ENCODE data around the gene KCNIP1.

The KCNIP1 gene

GRCh38 chr5:170503990-170504596, at the start of gene KCNIP1:
KCNIP1 (plus strand) TSS chr5:170504020.
- DNase-seq (ENCODE audit: low spot score): peak; percentile 41

GRCh38 chr5:170463426-170463825, 40.4 kb upstream of the KCNIP1 start:
- no peak for DNase-seq (ENCODE audit: low spot score)

- DNase-seq (ENCODE audit: low spot score): no peak
These were observed 39.3 kb upstream of the KCNIP1 start for GRCh38 chr5:170464280-170465127.

- DNase-seq (ENCODE audit: low spot score): no peak
These were observed 37.3 kb upstream of the KCNIP1 start for GRCh38 chr5:170466553-170466952.

GRCh38 chr5:170466988-170467707, 36.7 kb upstream of the KCNIP1 start:
- peak; percentile 17 for DNase-seq (ENCODE audit: low spot score)

GRCh38 chr5:170468633-170469285, 35.1 kb upstream of the KCNIP1 start:
- DNase-seq (ENCODE audit: low spot score): no peak

- no peak for DNase-seq (ENCODE audit: low spot score)
These were observed 34.4 kb upstream of the KCNIP1 start for GRCh38 chr5:170469414-170469813.

- DNase-seq (ENCODE audit: low spot score): no peak
These were observed 33.5 kb upstream of the KCNIP1 start for GRCh38 chr5:170470275-170470674.

GRCh38 chr5:170470808-170471404, 32.9 kb upstream of the KCNIP1 start:
- DNase-seq (ENCODE audit: low spot score): no peak

- DNase-seq (ENCODE audit: low spot score): no peak
These were observed 32.2 kb upstream of the KCNIP1 start for GRCh38 chr5:170471551-170472178.

- DNase-seq (ENCODE audit: low spot score): no peak
These were observed 30.2 kb upstream of the KCNIP1 start for GRCh38 chr5:170473642-170474041.

- DNase-seq (ENCODE audit: low spot score): no peak
These were observed 29.1 kb upstream of the KCNIP1 start for GRCh38 chr5:170474489-170475274.

- DNase-seq (ENCODE audit: low spot score): no peak
These were observed 28.4 kb upstream of the KCNIP1 start for GRCh38 chr5:170475294-170476000.

GRCh38 chr5:170476704-170477103, 27.1 kb upstream of the KCNIP1 start:
- no peak for DNase-seq (ENCODE audit: low spot score)

GRCh38 chr5:170477906-170478305, 25.9 kb upstream of the KCNIP1 start:
- DNase-seq (ENCODE audit: low spot score): no peak

GRCh38 chr5:170478306-170478705, 25.5 kb upstream of the KCNIP1 start:
- DNase-seq (ENCODE audit: low spot score): no peak

- no peak for DNase-seq (ENCODE audit: low spot score)
These were observed 24.3 kb upstream of the KCNIP1 start for GRCh38 chr5:170479484-170479883.

GRCh38 chr5:170480260-170480659, 23.6 kb upstream of the KCNIP1 start:
- DNase-seq (ENCODE audit: low spot score): no peak

- DNase-seq (ENCODE audit: low spot score): no peak
These were observed 22.0 kb upstream of the KCNIP1 start for GRCh38 chr5:170481849-170482248.

- DNase-seq (ENCODE audit: low spot score): no peak
These were observed 21.3 kb upstream of the KCNIP1 start for GRCh38 chr5:170482511-170482910.

All from AG08396 (cell line).